MV-4-11 (cell line): ENCODE results near the gene INO80B.
A peak's percentile ranks its signal among the peaks of the same experiment; 100 is the strongest.
"Not testable (repeated sequence)": the region's sequence is repeated elsewhere in the genome, so short reads cannot be mapped to it uniquely, and the experiment has no call there.

ENCODE experiments used
- DNase-seq: peaks from one replicate; lab custom pipeline; 2025; lab: John Stamatoyannopoulos, UW

Gene INO80B

DNA sequence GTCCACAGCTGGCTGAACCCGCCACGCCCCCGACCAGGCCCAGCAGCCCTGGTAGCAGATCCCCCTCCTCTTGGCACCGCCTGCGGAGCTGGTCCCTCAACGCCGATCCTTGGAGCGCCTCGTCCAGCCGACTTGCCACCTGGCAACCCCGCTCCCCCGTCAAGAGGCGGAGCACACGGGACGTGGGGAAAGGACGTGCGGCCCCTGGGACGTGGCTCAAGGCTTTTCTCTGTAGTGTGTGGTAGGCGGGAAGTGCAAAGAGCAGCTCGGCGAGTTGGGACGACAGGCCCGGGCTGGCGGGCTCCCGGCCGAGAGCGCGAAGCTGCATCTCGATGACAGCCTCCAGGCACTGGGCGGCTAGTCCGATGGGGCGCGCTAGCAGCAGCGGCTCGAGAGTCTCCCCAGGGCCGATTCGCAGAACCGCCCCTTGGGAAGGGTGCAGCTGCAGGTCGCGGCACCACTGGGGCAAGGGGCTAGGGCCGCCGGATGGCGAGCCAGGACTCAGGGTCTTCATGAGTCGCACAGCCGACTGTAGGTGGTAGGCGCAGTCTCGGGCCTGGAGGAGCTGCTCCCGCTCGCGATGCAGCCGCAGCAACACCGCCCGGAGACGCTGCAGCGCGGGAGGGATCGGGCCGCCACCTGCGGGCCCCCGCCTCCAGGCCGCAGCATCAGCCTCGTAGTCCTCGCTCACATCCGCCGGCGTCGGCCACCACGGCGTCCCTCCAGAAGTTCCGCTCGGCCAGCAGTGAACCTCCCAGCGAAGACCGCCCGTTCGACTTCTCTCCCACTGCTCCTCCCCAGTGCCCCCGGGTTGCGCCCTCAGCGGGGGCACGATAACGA, 27.3 kb downstream of the INO80B start:
- DNase-seq = peak; percentile 47

- DNase-seq = peak; percentile 93
These were observed 28.2 kb downstream of the INO80B start, which contains the start of the genes CCDC142 and TTC31 for GRCh38 chr2:74482801-74483674. Gene CCDC142, minus strand, starts transcription at chr2:74482998. Its CDS starts 161 bp downstream, at chr2:74482837. Gene TTC31, plus strand, starts transcription at chr2:74483081. Its CDS starts 15 bp downstream, at chr2:74483096.

DNA sequence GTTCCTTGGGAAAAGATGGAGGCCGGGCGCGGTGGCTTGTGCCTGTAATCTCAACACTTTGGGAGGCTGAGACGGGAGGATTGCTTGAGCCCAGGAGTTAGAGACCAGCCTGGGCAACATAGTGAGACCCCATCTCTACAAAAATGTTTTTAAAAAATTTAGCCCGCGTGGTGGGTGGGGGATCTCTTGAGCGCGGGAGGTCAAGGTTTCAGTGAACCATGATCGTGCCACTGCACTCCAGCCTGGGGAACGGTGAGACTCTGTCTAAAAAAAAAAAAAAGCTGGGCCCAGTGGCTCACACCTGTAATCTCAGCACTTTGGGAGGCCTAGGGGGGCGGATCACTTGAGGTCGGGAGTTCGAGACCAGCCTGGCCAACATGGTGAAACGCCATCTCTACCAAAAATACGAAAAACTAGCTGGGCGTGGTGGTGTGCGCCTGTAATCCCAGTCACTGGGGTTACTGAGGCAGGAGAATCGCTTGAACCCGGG, 28.8 kb downstream of the INO80B start:
- DNase-seq = not testable (repeated sequence)

DNA sequence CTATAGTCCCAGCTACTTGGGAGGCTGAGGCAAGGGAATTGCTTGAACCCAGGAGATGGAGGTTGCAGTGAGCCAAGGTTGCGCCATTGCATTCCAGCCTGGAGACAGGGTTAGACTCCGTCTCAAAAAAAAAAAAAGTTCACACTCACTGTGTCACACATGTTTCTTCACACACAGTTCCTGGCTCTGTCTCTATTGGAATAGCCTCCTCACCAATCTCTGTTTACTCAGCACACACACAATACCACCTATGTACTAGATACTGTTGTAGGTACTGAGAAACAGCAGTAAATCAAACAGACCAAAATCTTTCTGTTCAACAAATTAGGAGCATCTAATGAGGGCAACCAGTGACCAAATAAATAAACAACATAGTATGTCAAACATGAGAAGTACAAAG, 31.3 kb downstream of the INO80B start:
- no peak for DNase-seq

DNA sequence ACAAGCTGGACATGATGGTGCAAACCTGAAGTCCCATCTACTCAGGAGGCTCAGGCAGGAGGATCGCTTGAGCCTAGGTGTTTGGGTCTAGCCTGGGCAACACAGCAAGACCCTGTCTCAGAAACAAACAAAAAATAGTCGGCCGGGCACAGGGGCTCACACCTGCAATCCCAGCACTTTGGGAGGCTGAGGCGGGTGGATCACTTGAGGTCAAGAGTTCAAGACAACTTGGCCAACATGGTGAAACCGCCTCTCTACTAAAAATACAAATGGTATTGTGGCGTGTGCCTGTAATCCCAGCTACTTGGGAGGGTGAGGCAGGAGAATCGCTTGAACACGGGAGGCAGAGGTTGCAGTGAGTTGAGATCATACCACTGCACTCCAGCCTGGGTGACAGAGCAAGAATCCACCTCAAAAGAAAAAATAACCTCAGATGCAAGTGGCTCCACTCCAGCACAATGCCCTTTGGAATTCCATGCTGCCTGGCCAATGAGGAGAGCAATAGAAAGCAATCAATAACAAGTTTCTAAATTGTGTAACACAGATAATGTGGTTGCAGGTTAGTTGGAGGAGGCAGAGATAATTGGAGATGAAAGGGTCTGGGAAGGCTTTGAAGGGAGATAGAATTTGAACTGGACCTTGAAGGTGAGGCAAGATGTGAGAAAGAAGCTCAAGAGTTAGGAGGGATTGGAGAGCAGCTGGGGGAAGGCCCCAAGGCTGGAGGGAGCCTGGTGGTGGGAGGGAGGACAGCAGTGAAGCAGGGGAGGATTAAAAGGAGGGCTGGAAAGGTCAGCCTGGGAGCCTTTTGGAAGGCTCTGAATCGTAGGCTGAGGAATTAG, 34.0 kb downstream of the INO80B start:
- no peak for DNase-seq

- no peak for DNase-seq
These were observed 35.0 kb downstream of the INO80B start for GRCh38 chr2:74489906-74490305.

GRCh38 chr2:74491648-74492544, 37.0 kb downstream of the INO80B start:
- DNase-seq = no peak

- DNase-seq = no peak
These were observed 38.7 kb downstream of the INO80B start for GRCh38 chr2:74493546-74493945.

GRCh38 chr2:74495440-74495839, 40.6 kb downstream of the INO80B start:
- DNase-seq = no peak

DNA sequence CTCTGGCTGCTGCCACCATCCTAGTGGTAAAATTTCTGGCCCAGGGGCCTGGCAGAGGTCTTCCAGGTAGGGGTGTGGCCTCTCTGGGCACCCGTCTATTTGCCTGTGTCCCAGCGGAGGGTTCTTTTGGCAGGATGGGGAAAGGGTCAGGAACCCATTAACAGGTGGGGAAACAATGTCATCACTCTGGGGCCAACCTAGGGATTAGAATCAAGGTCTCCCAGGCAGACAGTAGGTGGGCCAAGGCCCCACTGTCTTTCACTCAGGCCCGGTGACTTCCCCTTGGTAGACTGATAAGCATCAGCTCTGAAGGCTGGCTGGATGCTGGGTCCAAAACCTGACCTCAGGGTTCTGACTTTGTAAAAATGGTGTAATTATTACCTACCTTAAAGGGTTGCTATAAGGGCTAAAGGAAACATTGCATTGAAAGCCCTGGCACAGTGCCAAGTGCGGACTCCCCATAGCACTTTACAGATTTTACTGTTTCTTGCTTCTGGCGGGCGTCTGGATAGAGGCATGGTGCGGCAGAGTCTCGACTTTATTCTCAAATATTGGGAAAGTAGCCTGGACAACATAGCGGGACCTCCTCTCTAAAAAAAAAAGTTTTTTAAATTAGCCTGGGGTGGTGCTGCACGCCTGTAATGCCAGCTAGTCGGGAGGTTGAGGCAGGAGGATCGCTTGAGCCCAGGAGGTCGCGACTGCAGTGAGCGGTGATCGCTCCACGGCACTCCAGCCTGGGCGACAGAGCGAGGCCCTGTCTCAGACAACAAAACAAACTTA, 42.3 kb downstream of the INO80B start:
- DNase-seq = no peak

GRCh38 chr2:74497777-74498499, 43.1 kb downstream of the INO80B start:
- DNase-seq = no peak

DNA sequence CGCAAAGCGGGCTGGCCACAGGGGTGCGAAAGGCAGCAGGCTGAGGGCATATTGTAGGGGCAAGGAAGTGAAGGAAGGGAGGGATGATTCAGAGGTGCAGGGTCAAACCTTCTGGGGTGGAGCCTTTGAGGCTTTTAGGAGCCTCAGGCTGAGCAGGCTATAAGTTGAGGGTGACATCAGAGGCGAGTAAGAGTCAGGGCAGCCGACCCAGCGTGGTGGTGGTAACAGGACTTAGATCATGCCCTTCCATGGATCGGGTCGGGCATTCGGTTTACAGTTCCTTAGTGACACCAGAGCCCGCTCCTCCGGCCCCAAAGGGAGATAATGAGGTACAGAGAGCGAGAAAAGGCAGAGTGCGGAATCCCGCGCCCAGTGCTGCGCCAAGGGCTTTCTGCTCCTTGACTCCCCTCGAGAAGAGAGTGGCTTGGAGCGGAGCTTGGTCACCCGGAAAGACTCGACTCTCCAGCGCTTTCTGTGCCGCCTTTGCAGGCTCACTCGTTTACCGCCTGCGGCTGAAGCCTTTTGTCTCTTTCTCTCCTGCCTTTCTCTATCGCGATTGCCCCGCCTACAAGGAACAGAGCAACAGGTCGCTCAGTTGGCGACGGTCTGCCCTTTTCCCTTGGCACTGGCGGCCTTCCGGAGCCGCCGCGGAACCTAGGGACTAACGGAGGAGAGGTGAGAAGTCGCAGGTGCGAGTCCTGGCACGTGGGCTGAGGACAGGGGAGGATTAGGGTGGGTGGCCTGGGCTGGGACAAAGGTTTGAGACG, 43.8 kb downstream of the INO80B start:
- peak; percentile 54 for DNase-seq

- no peak for DNase-seq
These were observed 44.5 kb downstream of the INO80B start, which contains the start of gene LBX2 for GRCh38 chr2:74499267-74499939. Gene LBX2, minus strand, starts transcription at chr2:74499603. Its CDS starts 66 bp downstream, at chr2:74499537.

DNA sequence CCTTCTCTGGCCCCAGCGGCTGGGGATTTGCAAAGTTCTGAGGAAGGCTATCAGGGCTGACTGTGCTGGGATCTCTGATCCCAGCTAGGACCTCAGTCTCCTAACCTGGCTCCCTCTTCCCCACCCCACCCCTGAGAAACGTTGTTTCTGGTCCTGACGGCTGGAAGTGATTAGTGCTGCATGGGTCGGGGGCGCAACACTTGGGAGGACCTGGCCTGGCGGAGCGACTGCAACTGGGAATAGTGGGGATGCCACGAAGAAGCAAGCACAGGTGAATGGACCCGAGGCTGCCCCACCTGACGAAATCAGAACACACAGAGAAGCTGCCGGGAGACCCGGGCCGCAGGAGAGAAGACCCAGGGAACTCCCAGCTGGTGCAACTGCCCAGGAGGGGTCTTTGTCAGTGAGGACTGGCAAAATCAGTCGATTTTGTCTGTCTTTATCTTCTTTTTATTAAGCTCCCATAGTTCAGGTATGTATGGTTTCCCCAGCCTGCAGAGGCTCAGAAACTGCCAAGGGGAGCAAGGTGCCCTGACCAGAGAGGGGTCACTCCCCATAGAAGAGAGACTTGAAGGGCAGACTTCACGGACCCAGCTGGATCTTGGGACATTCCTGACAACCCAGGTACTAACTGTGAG, 45.2 kb downstream of the INO80B start:
- no peak for DNase-seq

GRCh38 chr2:74500578-74500946, 45.7 kb downstream of the INO80B start:
- DNase-seq = no peak

GRCh38 chr2:74501335-74502071, 46.6 kb downstream of the INO80B start:
- DNase-seq = no peak
